COLO829 (cell line): ENCODE measurements around the gene CRADD.
"Not testable (repeated sequence)": the region's sequence is repeated elsewhere in the genome, so short reads cannot be mapped to it uniquely, and the experiment has no call there.

Experiments used
- DNase-seq: peaks from one replicate; pipeline ENCODE4 v3.0.0; 2012; ENCODE audit warnings: low spot score

The CRADD gene

GRCh38 chr12:93677195-93678064, at the start of gene CRADD:
TSS of gene CRADD (plus strand) at chr12:93677375.
- peak; percentile 67 for DNase-seq

GRCh38 chr12:93632383-93632782, 44.8 kb upstream of the CRADD start:
- no peak for DNase-seq

GRCh38 chr12:93634416-93634815, 42.8 kb upstream of the CRADD start:
- DNase-seq, result peak; percentile 35

- no peak for DNase-seq
Observed at GRCh38 chr12:93636708-93637107, 40.5 kb upstream of the CRADD start.

GRCh38 chr12:93638095-93638494, 39.1 kb upstream of the CRADD start:
- no peak for DNase-seq

- no peak for DNase-seq
Observed at GRCh38 chr12:93638954-93639353, 38.2 kb upstream of the CRADD start.

GRCh38 chr12:93639406-93639805, 37.8 kb upstream of the CRADD start:
- DNase-seq, result no peak

GRCh38 chr12:93641380-93641779, 35.8 kb upstream of the CRADD start:
- DNase-seq, result not testable (repeated sequence)

- DNase-seq, result no peak
Observed at GRCh38 chr12:93642751-93643150, 34.4 kb upstream of the CRADD start.

- DNase-seq, result peak; percentile 13
Observed at GRCh38 chr12:93645702-93646101, 31.5 kb upstream of the CRADD start.

- no peak for DNase-seq
Observed at GRCh38 chr12:93650626-93651025, 26.5 kb upstream of the CRADD start.

- DNase-seq, result no peak
Observed at GRCh38 chr12:93653079-93653478, 24.1 kb upstream of the CRADD start.

GRCh38 chr12:93653712-93654111, 23.5 kb upstream of the CRADD start:
- no peak for DNase-seq

- no peak for DNase-seq
Observed at GRCh38 chr12:93654421-93654820, 22.8 kb upstream of the CRADD start.

- DNase-seq, result no peak
Observed at GRCh38 chr12:93657071-93657470, 20.1 kb upstream of the CRADD start.

GRCh38 chr12:93661021-93661420, 16.2 kb upstream of the CRADD start:
- DNase-seq, result peak; percentile 9

GRCh38 chr12:93663006-93663728, 14.0 kb upstream of the CRADD start:
- DNase-seq, result no peak

- DNase-seq, result no peak
Observed at GRCh38 chr12:93663729-93664084, 13.5 kb upstream of the CRADD start.

- no peak for DNase-seq
Observed at GRCh38 chr12:93664573-93665138, 12.5 kb upstream of the CRADD start.

GRCh38 chr12:93667672-93668071, 9.5 kb upstream of the CRADD start:
- no peak for DNase-seq

- no peak for DNase-seq
Observed at GRCh38 chr12:93668919-93669418, 8.2 kb upstream of the CRADD start.

- no peak for DNase-seq
Observed at GRCh38 chr12:93669452-93669851, 7.7 kb upstream of the CRADD start.

- no peak for DNase-seq
Observed at GRCh38 chr12:93670104-93670503, 7.1 kb upstream of the CRADD start.
